GM19395 (cell line): ENCODE results near the gene IRF4.

Experiments
- ATAC-seq: cut with Tn5 transposase; IDR thresholded peaks from one replicate; pipeline ENCODE4 v1.9.1; 2021; ENCODE audit warnings: mild to moderate bottlenecking, moderate library complexity; ENCODE audit not compliant: unreplicated experiment

Gene IRF4

DNA sequence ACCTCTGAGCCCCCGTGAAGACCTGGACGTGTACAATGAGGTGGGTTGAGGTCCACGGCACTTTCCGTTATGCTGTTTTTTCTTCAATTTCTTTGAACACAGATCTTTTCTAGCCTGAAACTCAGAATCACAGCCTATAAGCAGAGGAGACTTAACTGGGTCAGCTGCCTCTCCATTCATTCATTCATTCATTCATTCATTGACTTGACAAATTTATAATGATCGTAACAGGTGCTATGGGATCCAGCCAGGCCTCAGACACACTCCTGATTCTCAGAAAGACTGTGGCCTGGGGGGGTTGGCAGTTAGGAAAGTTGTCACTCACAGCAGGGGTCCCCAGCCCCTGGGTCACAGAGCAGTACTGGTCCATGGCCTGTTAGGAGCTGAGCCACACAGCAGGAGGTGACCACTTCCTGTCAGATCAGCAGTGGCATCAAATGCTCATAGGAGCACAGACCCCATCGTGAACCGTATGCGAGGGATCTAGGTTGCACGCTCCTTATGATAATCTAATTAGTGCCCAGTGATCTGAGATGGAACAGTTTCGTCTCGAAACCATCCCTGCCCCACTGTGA lies 38.6 kb upstream of the IRF4 start:
- ATAC-seq: no peak

- ATAC-seq: no peak
These were observed 37.6 kb upstream of the IRF4 start for GRCh38 chr6:353642-354614.

- no peak for ATAC-seq
These were observed 36.8 kb upstream of the IRF4 start for GRCh38 chr6:354631-355280.

DNA sequence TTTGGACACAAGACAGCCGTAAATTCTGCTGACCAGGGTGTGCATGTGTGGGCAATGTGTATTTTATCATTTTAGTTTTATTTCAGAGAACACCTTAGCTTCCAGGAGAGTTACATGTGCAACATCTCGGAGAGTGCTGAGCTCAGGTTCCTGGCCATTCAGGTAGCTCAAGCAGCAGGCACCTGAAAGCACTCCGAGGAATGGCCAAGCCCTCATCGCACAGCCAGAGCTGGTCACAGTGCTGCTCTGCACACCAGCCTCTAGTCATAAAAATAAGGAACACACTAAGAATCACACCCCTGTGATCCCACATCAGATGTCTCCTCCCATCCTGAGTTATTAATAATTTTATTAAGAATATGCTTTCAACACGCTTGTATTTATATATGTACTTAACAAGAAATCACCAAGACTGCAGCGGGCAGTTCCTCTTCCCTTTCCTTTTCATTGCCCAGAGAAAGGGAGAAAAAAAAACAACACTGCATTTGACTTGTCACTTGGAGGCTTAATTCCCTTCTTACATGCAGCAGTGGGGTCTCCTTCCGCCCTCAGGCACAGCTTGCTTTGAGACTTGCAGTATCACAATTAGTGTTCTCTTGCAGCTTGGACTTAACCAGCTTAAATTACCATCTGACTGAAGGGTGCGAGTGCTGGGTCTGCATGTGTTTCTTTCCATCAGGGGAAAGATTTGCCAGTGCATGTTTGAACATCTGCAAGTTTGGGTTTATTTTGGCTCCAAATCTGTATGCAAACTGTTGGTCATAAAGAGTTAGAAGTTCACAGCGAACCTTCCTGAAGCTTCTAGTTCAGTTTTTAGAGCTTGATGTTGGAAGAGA lies 36.0 kb upstream of the IRF4 start:
- no peak for ATAC-seq

GRCh38 chr6:356828-357251 lies 34.7 kb upstream of the IRF4 start:
- peak; percentile 53 for ATAC-seq

DNA sequence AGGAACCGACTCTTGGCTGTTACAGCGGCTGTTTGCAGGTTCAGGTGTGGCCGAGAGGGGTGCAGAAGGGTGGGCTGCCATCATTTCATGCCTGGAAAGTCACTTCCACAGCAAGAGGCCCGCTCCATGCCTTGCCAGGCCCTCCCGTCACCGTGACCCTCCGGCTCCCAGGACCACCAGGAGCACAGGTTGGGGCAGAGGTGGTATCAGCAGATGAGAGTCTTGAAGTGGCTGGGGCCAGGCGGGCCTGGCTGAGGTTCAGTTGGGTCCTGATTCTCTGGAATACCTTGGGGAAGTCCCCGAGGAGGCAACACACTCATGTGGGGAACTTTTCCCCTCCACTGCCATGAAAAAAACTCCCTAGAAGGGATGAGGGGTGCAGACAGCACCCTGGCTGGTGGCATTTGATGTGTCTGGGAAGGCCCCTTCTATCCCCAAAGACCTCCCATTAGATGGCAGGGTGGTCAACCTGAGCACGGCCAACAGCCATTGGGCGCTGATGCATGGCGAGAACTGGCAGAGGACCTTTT lies 34.2 kb upstream of the IRF4 start:
- ATAC-seq: no peak

- ATAC-seq: no peak
These were observed 33.7 kb upstream of the IRF4 start for GRCh38 chr6:357791-358341.

- ATAC-seq: no peak
These were observed 33.1 kb upstream of the IRF4 start for GRCh38 chr6:358432-358831.

DNA sequence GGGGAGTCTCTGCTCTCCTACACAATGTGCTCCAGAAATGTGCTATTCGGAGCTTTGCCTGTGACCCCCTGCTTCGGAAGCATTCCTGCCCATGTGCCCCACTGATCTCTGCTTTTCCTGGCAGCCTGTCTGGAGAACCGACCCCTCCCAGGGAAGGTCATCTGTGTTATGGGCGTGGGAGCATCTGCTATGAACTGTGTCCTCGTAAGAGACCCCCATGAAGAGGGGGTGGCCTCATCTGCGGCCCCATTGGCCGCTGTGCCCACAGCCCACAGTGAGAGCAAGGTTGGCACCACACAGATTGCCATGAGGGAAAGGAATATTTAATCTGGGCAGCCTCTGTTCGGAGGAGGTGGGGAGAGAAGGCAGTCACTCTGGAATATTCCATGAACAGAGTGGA lies 32.7 kb upstream of the IRF4 start:
- no peak for ATAC-seq

- no peak for ATAC-seq
These were observed 32.1 kb upstream of the IRF4 start for GRCh38 chr6:359261-360035.

DNA sequence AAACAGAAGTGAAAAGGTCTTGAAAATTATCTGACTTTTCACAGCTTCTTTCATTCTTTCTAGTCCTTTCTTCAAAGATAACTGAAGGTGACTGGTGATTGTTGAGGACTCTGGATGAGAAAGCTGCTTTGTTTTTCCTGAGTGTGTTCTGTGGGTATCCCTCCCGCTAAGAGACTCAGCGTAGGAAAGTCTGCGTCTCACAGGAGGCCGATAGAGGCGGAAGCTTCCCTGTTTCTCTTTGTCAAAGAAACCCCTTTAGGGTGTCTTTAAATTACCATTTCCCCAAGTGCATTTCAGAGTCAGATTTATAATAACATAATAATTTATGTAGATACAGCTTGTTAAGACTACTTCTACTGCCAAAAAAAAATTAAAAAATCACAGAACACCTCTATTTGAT lies 31.2 kb upstream of the IRF4 start:
- ATAC-seq: no peak

DNA sequence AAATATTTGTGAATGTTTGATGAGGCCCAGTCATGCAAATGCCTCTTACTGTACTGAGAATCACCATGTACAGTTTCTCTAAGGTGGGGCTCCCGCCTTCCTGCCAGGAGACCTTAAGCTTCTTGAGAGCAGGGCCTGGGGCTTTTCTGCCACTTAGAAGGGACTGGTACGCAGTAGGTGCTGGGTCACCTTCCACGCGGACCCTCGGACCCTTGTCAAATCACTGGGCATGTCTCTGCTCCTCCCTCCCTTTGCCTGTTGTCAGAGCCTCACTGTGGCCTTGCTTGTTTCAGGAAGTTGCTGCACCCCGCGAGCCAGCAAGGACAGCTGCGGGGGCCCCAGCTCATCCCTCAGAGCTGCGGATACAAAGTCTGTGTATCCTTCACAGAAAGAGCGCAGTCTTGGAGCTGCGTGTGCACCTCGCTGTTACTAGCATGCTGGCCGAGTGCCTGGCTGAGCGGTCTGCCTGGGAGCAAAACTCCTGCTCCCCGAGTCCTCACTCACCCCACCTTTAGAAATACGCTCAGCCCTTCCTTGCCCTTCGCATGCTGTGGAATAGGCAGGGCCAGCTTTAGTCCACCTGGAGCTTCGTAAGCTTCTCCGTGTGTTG lies 30.7 kb upstream of the IRF4 start:
- no peak for ATAC-seq

- ATAC-seq: no peak
These were observed 30.0 kb upstream of the IRF4 start for GRCh38 chr6:361411-362132.

- ATAC-seq: no peak
These were observed 29.2 kb upstream of the IRF4 start for GRCh38 chr6:362231-362923.

GRCh38 chr6:362924-363249 lies 28.7 kb upstream of the IRF4 start:
- ATAC-seq: no peak

GRCh38 chr6:363291-363690 lies 28.3 kb upstream of the IRF4 start:
- ATAC-seq: no peak

DNA sequence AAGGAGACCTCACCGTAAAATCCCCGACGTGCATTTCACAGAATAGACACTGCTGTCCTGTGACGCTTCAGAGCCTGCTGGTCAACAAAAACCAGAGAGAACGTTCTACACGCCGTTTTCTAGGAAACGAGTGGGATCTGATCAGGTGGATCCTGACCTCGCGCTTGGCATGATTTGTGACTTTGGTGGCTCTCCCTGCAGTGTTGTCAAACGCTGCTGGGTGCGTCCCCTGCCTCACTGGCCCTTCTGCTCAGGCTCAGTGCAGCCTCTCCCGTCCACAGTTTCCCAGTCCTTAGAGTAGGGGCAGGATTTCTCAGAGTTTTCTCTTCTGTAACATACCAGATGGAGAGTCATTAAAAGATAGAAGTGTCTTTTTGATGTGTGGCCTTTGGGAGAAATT lies 27.6 kb upstream of the IRF4 start:
- no peak for ATAC-seq
